GM19372 (cell line): ENCODE data around the gene CDH6.

Experiments used
- ATAC-seq: cut with Tn5 transposase; IDR thresholded peaks from one replicate; pipeline ENCODE4 v1.9.1; 2021; ENCODE audit warnings: mild to moderate bottlenecking, low read depth, moderate library complexity; ENCODE audit not compliant: unreplicated experiment

The CDH6 gene

DNA sequence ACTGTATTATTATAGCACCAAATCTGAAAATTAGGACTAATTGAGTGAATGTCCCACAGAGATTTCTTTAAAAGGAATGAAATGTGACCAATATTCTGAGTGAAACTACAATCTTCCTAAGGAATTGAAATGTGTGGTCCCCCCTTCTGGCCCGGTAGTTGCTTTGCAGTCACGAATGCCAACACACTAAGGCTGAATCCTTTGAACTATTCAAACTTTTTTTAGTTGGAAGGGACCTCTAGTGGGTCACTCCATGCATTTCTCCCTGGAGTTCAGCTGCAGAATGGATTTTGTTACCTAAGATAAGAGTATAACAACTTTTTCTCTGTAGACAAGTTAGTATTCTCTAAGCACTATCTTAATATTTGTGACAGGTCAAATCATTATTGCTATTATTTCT is 2.8 kb downstream of the CDH6 start:
- no peak for ATAC-seq

DNA sequence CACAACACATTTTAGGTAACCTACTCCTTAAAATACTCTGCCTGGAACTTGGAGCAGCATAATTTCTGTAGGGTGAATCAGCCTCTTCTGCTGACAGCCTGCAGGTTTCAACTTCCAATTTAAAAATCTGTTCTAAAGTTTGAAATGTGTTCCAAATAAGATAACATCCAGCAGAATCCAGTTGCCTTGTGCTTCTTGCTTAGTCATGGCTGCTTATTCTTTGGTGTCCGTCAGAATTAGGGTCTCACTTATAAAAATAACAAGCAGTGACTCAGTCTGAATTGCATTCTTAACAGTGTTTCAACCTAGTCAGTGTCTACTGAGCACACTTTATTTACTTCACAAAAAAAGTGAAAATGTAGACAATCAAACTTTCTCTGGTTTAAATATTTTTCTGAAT is 3.7 kb downstream of the CDH6 start:
- no peak for ATAC-seq

DNA sequence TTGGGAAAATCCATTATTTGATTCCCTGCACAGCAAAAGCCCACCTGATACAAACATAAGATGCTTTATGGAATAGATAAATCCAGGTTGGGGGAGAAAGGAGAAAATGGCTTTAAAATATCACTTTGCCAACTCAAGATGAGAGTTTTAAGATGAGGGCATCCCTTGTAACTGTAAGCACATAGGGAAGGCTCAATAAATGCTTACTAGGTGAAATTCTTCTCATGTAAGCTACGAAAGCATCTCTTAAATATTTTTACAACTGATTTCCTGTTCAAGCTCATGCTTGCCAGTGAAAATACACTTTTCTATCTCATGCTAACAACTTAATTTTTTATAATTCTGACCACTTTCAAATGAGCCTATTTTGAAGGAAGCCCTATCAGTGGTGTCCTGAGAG is 11.5 kb downstream of the CDH6 start:
- no peak for ATAC-seq

DNA sequence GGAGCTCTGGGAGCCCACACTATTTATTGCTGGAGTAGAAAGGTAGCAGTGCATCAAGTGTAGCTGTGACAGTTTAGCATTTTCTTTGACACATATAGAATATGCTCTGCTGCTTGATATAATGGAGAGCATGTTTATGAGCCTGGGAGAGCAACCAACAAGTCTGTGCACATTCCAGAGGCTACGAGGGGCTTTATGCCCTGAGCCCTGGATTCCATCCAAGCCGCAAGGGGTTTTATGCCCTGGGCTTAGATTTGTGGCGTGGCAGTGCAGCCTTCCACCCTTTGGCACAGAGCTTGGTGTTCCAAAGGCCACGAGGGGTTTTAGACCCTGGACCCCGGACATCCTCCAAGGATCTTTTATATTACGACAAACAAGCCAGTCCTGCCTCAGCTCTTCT is 14.6 kb downstream of the CDH6 start:
- ATAC-seq = no peak

DNA sequence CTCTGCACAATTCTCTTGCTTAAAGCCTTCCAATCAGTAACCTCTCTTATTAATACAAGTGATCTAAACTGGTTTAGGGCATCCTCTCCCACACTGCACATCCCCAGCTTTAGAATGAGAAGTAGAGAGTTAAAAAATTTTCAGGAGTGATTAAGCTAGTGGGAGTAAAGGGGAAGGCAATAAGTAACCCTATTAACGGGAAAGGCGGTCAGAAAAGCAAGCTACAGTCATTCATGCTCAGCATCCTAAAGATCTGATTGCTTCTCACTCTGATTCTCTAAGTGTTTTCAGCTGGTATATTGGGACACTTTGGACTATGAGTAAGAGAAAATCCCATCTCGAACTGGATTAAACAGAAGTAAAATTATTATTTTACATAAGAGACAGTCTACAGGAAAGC is 15.8 kb downstream of the CDH6 start:
- ATAC-seq = no peak

DNA sequence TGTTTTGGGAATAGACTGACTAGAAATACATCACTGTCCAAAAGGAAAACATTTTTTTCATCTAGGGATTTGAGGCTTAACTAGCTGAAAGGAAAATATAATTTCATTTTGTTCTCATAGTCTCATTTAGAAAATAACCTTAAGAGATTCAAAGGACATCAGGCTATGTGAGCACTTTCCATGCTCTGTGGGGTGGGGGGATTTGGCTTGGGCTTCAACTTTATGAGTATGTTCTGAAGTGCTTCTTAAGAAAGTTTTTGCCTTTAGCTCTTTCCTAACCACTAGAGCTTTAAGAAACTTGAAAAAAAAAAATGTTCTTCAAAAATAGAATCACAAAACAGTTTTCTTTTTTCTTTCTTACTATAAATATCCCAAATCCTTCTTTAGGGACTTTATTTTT is 17.6 kb downstream of the CDH6 start:
- ATAC-seq = no peak

DNA sequence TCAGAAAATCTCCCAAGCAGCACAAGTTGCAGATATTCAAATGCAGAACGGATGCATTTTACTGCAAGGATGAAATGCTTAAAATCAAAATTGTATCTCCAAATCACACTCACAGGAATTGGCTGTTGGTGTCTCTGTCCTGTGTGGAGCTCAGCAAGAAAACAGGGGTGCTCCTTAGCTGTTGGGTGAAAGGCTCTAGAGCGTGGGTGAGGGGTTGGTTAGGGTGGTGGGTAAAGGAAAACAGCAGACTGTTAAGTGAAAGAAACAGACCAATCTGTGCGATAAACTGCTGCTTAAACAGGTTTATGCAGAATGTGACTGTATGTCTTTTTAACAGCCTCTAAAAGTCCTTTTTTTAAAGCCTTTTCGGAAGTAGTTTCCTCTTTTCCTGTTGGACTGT is 19.8 kb downstream of the CDH6 start:
- ATAC-seq = no peak

DNA sequence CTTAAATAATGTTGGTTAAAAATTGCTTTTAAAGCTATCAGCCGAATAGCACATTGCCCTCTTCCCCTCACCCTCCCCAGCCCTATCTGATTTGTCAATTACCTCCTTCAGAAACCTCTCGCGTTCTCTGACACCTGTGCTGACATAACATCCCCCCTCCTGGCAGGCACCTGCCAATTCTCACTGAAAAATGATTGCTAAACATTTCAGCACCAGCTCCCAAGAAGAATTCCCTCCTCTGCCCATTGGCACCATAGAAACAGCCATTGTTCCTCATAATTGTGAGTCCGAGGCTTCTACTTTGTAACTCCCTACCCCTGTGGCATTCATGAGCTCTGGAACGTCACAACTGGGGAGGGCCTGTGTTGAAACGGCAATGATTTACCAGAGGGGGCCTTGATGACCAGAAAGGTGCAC is 20.2 kb downstream of the CDH6 start:
- ATAC-seq = no peak

DNA sequence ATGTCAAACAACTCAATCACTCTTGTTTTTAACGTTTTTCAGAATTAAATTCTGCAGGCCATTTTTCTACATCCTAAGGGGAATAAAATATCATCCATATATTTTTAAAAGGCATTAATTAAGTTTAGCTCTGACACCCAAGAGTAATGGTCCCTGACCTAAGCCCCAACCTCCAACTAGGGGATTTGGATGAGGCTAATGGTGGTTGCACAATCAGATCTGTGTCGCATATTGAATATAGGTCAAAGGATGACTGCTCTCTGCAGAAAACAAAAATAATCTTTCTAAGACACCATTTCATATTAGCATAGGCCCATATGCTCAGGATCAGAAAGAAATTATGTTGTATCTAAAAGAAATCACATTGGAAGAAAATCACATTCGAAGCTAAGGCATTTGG is 20.7 kb downstream of the CDH6 start:
- ATAC-seq = no peak

DNA sequence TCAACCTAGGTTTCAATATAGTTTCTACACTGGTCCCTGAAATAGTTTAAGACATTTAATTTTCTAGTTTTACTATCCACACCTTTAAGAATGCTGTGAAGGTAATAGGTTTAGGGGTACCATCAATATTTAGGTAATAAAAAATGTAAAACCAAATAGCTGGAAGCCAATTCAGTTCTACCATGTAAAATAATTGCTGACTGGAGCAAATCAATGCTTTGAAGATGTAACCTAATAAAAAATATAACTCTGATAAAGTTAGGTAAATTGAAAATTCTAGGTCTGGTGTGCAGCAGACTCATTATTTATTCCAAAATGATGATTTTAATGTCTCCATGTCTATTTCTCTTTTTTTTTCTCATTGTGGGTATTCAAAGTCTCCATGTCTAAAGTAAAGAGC is 21.8 kb downstream of the CDH6 start:
- no peak for ATAC-seq

DNA sequence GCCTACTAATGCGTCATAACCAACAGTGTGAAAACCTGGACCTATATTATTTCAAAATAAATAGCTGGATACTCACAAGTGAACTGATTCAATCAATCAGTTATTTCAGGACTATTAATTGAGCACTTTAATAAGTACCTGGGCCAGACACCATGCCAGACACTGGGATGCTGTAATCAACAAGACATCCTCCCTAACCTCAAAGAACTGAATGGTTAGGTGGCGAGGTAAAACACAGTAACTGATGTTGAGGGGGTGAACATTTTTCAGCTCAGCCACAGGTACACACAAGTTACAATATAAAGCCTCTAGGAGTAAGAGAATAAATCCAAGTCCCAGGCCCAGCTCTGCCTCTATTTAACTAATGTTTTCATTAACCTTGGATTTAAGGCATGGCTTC is 24.0 kb downstream of the CDH6 start:
- ATAC-seq = no peak

DNA sequence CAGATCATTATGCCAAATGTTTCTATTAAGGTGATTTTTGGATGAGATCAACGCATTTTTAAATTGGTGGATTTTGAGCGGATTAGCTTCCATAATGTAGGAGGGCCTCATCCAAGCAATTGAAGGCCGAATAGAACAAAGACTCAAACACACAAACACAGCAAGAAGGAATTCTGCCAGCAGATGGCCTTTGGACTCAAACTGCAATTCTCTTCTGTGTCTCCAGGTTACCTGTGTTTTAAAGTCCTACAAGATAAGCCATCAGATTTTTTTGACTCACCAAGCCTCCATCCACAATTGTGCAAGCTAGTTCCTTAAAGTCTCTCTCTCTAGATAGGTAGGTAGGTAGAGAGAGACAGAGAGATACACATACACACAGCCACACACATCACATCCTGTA is 25.5 kb downstream of the CDH6 start:
- ATAC-seq = no peak

DNA sequence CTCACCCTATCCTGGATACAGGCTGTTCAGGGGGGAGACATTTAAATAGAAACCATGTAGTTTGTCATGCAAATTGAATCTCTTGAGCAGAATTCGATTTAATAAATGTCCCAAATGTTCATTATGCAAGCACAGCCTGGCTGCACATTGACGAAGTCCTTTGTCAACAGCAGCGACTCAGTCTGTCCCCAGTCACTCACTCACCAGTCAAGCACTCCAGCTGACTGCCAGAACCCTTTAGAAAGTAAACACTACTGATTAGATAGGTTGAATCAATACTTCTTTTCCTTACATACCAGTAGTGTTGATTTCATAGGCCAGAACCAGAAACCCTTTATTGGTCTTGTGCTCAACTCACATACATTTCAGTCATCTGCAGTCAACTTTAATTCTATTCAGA is 27.5 kb downstream of the CDH6 start:
- no peak for ATAC-seq

DNA sequence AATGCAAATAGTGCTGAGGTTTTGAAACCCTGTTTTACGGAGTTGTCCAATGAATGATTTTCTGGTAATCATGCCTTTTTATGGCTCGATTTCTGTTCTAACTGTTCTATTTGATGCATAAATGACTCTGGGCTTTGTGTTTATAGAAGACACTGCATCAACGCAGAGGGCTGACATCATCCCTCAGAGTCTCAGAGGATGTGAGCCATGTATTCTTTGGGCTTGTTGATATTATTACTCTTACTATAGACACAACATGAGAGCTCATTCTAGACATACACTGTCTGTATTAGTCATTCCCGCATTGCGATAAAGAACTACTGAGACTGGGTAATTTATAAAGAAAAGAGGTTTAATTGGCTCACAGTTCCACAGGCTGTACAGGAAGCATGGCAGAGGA is 31.6 kb downstream of the CDH6 start:
- no peak for ATAC-seq

DNA sequence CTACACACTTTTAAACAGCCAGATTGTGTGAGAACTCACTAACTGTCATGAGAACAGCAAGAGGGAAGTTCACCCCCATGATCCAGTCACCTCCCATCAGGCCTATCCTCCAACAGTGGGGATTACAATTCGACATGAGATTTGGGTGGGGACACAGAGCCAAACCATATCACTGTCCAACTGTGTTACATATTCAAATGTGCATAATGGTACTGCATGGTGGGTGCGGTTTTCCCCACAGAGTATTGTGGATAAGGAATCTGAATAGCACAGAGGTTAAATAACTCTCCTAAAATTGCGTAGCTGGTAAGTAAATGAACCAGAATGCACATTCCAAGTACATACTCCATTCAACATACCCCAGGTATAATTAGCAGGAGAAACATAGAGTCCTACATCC is 32.1 kb downstream of the CDH6 start:
- no peak for ATAC-seq

DNA sequence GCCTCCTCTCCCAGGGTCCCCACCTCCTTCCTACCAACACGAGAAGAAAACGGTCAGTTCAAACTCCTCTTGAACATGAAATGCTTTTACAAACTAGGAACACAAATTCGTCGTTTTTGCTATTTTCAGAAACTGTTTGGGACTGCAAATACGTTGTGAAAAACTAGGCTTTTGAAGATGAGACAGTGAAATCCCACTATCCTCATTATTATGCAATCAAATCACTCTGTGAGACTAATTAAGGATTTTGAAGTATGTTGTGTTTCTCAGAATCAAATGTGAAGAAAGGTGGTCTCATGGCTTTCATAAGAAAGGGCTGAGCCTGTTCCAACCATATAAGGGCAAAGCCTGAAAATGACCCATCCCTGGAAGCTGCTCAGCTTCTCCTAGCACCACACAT is 33.2 kb downstream of the CDH6 start:
- ATAC-seq = no peak

DNA sequence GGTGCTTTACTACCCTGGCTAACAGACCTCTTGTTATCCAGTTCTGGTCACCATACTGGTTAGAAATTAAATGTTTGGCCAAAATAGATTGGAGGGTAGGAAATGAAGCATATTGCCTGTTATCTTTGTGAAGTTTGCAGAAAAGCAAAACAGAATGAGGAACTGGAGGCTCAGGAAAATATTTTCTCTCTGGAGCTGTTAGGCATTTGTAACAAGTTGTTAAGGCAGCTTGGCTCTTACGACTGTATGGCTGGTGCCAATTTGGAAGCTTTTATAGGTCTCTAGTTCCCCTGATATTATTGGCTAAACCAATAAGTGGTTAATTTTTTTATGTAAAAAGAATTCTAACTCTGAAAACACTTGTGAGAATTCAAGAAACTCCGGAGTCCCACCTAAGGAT is 35.8 kb downstream of the CDH6 start:
- ATAC-seq = no peak

DNA sequence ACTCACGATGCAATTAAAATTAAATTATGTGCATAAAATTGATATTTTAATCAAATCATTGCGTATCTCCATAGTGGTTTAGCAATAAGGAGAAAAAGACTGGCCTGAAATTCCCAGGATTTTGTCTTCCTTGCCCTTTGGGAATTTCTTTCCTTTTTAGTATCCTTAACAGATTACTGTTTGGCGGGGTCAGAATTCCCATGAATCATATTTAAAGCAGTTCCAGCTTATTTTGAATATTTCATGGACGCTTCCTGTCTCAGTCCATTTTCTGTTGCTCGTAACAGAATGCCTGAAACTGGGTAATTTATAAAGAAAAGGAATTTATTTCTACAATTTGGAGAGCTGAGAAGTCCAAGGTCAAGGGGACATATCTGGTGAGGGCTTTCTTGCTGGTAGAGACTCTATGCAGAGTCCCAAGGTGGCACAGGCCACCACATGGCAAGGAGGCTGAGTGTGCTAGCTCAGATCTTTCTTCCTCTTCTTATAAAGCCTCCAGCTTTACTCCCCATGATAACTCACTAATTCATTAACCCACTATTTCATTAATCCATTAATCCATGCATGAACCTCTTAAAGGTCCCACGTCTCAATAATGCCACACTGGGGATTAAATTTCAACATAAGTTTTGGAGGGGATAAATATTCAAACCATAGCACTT is 37.8 kb downstream of the CDH6 start:
- no peak for ATAC-seq

DNA sequence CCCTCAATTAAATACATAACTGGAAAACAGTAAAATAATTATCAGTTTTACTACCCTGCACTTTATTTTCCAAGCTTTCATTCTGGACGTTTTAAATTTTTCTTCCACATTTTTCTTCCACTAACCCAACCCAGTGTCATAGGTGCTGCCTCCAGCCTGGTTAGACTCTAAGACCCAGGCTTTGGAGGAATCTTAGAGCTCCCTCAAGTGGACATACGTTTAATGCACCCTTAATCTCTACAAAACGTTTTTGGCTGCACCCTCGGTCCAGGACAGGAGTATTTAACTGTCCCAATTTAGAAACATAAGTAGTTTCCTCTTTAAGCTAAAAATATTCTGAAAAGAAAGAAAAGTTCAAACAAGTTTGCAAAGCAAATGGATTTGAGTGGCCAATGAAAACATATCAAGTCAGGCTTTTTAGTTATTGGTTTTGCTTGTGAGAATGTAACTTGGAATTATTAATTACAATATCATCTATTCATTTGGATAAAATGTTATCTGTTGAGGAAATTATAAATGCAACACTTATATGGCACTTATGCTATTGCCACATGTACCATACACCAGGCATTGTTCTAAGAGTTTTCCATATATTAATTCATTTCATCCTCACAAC is 38.9 kb downstream of the CDH6 start:
- peak; percentile 79 for ATAC-seq

DNA sequence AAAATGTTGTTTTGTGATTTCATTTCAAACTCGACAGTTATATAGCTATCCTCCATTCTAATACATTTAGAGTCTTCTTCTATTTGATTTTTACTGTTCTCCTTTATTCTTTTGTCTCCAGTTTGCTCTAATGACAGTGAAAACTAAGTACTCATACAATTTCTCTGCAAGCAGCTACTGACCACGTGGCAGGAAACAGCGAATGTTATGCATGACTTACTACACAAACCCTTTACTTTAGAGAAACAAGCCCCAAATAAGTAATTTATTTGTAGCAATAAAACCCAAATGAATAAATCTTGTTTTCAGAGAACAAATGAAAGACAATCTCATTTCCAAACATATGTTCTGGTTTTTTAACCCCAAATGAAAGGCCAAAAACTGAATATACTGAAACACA is 41.9 kb downstream of the CDH6 start:
- ATAC-seq = no peak

DNA sequence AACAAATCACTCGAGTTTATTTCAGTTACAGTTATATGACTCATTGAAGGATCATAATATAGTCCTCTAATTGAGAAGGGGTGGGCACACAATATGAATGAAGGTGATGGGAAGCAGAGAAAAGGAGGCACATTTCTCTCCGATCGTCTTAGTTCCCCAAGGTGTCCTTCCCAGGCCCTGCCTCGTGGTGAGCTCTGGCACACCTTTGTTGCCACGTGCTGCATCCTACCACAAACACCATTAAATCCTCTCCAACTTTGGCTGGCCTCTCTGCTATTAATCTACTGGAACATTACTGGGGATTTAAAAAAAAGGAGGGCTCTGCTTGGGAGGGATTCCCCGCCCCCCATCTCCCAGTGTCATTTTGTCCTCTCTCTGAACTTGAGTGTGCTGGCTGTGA is 42.9 kb downstream of the CDH6 start:
- ATAC-seq = no peak

DNA sequence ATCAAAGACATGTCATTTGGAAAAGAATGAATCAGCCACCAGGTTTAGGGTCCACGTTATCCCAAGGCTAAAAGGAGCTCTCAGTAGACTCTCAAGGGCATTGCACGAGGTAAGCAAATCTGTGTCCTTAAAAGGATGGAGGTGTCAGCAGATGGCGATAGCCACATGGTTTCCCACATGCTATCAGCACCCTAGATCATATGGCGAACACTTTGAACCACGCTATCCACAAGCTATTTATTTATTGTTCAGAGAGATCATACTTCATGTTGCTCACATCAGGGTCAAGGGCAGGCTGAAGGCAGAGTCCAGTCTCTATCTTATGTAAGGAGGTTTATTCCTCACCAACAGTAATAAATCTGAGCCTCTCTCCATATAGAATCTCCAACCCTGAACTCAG is 43.7 kb downstream of the CDH6 start:
- ATAC-seq = no peak

DNA sequence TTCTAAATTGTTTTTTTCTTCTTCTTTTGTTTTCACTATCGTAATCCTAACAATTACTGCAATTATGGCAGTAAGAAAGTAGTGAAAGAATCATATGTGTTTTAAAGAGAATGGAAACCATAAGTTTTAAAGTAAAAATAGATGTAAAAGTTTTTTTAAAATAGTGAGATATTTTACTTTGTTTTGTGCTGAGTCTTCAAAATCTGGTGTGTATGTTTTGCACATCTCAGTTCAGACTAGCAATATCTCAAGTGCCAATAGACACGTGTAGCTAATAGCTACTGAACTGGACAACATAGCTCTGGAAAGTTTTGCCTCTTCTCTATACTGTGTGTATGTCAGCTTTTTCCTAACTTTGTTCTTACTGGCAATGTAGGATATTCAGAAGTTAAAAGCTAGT is 45.0 kb downstream of the CDH6 start:
- ATAC-seq = no peak
